Epithelial cell of proximal tubule (primary cell): Measurements from ENCODE around the gene PODN. TPM values are rescaled to one million over a fixed set of nuclear protein-coding genes. Genes with fewer than 3 reads are reported as not detected.

Experiments
- DNase-seq: peaks from one replicate; pipeline ENCODE4 v3.0.0-alpha.2; 2011; ENCODE audit warnings: low read depth
- H3K4me3 ChIP-seq: 2 replicates; pipeline ENCODE4 v1.5.1; 2011; ENCODE audit warnings: low read depth, mild to moderate bottlenecking, low read length
- CTCF ChIP-seq: conservative IDR thresholded peaks from 2 replicates; pipeline ENCODE4 v1.5.1; 2012; ENCODE audit warnings: low read depth, mild to moderate bottlenecking, low read length
- total RNA-seq: library from RNA; depleted of rRNA; stranded (reverse); fragments of >200 nt; gene quantifications from 2 replicates; pipeline ENCODE4 v1.2.3, GENCODE V29; 2015

Gene PODN
- total RNA-seq: 0.06 TPM in 1 of 2 replicates, not detected in the other

- peak within 1 kb of the TSS; percentile 37 for H3K4me3 ChIP-seq
- no peak for TF ChIP-seq CTCF
- no peak for DNase-seq
Observed at GRCh38 chr1:53061859-53062707, at the start of gene PODN. Gene PODN, plus strand, starts transcription at chr1:53062213. Its CDS starts 7,643 bp downstream, at chr1:53069856.

GRCh38 chr1:53014791-53015507, 47.1 kb upstream of the PODN start:
- H3K4me3 ChIP-seq: peak overlapping the region; percentile 78
- TF ChIP-seq CTCF: no peak
- DNase-seq: peak; percentile 60

- DNase-seq: no peak
- TF ChIP-seq CTCF: no peak
Observed at GRCh38 chr1:53015508-53015860, 46.5 kb upstream of the PODN start.

GRCh38 chr1:53016705-53017104, 45.3 kb upstream of the PODN start:
- H3K4me3 ChIP-seq: no peak overlapping the region
- no peak for TF ChIP-seq CTCF
- DNase-seq: no peak

More at GRCh38 chr1:53015508-53015860, 46.5 kb upstream of the PODN start:
- peak overlapping the region; percentile 78 for H3K4me3 ChIP-seq

GRCh38 chr1:53020588-53020987, 41.4 kb upstream of the PODN start:
- no peak overlapping the region for H3K4me3 ChIP-seq
- DNase-seq: no peak
- TF ChIP-seq CTCF: no peak

- no peak for TF ChIP-seq CTCF
- H3K4me3 ChIP-seq: no peak overlapping the region
- DNase-seq: no peak
Observed at GRCh38 chr1:53022179-53022578, 39.8 kb upstream of the PODN start.
